NCI-H345 treated with DMSO at 0.1 percent for 48 hours (cell line): ENCODE results near the gene TMPRSS3.

Source experiments
- DNase-seq: peaks from one replicate; lab custom pipeline; 2025; ENCODE audit not compliant: unreplicated experiment; lab: John Stamatoyannopoulos, UW

The TMPRSS3 gene

DNA sequence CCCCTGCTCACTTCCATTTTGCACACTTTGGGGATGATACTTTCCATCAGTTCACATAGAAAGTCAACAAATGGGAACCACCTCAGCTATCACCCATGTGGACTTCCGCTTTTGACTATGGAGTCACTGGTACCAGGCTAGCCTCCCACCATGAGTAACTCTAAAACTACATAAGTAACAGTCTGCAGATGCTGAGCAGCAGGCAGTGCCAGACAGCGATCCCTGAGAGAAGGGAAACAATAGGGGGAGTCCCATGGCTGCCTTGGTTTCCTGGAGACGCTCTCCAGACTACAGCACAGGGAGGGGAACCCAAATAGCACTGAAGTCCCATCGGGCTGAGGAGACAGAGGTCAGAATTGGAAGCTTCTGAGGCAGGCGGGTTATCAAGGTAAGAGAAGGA lies 42.2 kb downstream of the TMPRSS3 start:
- DNase-seq, result no peak

DNA sequence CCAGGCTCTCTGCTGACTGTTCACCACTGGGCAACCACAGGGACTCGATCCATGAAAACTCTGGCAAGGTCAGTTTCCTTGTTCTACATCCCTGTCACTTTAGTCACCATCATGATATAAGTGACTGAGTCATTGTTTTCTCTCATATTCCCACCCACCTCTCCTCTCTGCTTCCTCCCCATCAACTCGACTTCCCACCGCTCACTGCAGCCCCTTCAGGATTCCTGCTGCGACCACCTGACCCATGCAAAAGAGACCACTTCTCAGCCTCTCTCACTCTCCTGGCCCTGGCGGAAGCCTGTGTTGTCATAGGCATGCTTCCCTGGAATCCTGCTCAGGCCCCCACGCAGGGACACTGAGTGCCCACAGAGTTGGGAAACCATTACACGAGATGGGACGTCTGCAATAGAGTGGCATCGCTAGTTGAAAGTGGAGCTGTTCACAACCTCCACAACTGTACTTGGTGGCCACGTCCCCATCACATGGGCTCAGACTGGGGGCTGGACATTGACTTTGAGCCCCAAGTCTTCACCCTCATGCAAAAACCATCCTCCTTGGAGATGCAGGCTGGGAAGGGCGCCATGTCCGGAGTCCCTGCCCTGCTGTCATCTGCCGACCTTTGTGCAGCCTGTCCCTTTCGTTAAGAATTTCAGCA lies 43.3 kb downstream of the TMPRSS3 start:
- no peak for DNase-seq

DNA sequence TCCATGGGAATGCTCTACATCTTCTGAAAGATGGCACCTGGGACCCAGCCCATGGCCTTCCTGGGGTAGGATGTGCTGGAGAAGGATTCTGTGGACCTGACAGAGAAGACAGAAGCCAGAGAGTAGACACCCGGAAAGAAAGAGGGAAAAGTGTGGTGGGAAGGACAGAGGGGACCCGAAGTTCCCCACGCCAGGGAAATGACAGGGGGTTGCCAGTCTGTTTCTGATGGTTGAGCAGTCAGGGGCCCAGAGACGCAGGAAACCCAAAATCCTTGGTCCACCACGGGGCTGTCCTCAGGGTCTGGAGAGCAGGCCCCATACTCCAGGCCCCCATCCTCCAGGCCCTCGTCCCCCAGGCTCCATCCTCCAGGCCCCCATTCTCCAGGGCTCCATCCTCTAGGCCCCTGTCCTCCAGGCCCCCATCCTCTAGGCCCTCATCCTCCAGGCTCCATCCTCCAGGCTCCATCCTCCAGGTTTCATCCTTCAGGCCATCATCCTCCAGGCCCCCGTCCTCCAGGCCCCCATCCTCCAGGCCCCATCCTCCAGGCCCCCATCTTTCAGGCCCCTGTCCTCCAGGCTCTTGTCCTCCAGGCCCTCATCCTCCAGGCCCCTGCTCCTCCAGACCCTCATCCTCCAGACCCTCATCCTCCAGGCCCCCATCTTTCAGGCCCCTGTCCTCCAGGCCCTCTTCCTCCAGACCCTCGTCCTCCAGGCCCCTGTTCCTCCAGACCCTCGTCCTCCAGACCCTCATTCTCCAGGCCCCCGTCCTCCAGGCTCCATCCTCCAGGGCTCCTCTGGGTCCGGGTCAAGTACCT lies 44.0 kb downstream of the TMPRSS3 start:
- DNase-seq, result no peak

DNA sequence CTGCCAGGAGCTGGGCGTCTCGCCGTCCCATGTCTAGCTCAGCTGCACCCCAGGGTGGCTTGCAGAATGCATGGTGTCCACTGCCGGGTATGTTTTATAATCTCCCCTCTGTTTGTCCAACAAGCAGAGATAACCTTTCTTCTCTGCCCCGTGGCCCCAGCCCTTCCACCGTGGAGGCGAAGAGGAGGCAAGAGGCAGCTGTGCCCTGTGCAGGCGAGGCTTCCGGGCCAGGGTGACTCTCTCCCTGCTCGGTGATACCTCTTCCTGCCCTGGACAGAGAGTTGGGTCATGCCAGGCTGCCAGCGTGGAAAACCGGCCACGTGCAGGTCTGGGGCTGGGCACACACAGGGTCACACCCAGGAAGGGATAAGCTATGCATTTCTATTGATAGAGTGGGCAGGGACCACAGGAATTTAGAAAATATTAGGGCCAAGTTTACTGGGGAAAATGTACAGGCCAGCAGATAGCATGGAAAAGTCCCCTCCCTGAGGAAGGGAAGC lies 44.9 kb downstream of the TMPRSS3 start, which contains the start of gene TFF2:
TFF2 (minus strand) TSS at position 68 of the 500 bp plus-strand sequence; CDS start at position 31, 37 bp downstream.
- no peak for DNase-seq

DNA sequence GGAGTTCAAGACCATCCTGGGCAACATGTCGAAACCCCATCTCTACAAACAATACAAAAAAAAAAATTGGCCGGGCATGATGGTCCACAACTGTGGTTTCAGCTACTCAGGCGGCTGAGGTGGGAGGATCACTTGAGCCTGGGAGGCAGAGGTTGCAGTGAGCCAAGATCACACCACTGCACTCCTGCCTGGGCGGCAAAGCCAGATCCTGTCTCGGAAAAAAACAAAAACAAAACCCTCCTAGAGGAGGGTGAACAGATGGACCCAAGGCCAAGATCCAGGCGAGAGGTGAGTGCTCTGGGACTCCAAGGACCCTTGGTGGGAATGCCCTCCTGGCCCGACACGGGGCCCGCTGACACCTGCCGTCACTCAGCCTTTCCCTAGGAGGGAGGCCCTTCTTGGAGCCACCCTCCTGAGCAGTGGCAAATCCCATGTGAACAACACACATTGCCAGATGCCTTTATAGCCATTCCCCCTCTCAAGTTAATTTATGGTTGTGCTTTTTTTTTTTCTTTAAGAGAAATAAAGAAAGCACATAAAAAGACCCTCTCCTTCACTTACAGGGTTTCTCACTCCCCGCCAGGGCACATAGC lies 45.4 kb downstream of the TMPRSS3 start:
- DNase-seq, result no peak

DNA sequence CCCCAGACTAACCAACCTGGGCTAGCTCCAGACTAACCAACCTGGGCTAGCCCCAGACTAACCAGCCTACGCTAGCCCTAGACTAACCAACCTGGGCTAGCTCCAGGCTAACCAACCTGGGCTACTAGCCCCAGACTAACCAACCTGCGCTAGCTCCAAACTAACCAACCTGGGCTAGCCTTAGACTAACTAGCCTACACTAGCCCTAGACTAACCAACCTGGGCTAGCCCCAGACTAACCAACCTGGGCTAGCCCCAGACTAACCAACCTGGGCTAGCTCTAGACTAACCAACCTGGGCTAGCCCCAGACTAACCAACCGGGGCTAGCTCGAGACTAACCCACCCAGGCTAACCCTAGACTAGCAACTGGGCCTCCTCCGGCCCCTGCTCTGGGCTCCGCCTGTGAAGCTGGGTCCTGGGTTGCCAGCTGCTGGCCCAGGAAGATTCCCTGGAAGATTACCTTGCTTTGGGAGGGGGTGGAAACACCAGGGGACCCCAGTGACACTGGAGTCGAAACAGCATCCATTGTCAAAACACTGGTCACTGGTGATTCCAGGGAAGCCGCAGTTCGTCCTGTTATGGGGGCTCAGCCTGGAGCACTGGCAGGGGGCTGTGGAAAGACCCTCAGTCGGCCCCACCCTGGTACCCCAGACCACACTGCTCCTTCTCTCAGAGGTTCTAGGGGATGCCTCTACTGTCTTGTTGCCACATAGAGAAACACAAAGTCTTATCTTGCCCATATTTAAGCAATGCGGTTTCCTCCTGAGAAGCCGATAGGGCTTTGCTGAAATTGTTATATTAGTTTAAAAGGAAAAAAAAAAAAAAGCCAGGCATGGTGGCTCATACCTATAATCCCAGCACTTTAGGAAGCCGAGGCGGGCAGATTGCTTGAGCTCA lies 46.2 kb downstream of the TMPRSS3 start:
- DNase-seq, result no peak

DNA sequence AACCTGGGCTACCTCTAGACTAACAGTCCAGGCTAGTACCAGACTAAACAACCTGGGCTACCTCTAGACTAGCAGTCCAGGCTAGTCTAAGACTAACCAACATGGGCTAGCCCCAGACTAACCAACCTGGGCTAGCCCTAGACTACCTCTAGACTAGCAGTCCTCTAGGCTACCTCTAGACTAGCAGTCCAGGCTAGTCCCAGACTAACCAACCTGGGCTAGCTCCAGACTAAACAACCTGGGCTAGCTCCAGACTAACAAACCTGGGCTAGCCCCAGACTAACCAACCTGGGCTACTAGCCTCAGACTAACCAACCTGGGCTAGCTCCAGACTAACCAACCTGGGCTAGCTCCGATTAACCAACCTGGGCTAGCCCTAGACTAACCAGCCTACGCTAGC lies 47.1 kb downstream of the TMPRSS3 start:
- DNase-seq, result no peak

DNA sequence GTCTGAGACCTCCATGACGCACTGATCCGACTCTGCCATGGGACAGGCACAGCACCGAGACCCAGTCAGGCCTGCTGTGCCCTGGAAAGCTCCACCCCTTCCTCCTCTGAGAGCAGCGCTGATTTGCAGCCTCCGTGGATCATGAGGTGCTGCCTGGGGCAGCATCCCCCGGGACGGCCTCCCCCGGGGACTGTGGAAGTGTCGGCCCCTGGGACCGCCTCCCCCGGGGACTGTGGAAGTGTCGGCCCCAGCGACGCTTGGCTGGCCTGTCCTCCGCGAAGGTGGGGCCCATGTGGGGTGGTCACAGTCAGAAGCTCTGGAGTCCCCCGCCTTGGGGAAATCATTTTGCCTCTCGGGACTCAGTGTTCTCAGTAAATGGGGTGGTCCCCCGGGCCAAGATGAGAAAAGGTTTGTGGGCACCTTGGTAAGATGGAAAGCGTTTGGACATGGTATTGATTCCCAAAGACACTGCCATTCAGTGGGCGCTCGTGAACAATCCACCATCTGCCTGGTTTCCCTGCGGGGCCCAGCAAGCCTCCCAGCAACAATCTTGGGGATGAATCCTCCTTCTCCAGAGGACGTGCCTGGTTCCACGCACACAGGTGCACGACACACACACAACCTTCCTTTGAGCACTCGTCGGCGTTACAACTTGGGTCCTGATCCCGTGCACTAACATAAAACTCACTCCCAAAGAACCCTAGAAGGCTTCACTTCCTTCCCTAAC lies 48.1 kb downstream of the TMPRSS3 start:
- DNase-seq, result no peak

DNA sequence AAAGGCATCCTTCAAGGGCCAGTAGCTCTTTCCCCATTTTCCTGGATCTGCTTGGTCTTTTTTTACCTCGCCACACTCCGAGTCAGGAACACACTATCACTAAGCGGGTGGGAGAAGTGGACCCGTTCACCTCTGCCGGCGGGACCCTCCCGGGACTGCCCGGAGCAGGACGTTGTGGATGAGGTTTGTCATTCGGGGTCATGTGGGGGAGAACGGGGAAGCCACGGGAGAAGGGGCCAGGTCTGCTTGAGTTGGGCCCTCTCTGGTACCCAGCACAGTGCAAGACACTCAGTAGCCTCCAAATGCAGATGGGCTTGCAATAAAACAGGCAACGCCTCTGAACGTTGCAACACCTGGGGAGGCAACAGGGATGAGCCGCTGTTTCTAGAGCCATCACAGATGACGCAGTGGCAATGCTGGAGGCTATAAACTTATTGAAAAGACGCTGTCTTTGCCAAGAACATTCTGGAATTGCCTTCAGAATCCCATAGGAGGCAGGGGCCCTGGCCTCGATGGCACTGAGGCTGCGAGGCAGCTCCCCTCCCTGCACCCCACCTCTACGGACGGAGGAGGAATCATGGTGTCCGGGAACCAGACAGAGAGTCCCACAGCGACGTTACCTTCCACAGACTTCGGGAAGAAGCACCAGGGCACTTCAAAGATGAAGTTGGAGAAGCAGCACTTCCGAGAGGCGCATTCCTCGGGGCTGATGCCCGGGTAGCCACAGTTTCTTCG lies 48.8 kb downstream of the TMPRSS3 start:
- no peak for DNase-seq

DNA sequence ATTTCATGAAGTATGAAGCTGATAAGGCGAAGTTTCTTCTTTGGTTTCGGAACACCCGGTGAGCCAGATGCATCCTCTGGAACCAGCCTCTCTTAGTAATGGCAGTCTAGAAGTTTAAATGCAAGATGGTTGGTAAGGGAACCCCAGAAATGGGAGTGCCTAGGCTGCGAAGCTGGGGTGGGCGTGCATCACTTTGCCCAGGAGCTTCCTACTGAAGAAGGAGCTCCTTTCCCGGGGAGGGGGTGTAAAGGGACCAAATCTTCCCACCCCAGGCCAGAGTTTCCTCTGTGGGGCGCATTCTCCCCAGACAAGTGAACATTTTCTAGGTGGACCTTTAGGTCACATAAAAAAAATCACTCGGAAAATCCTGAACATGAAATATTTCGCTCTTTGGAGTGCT lies 49.4 kb downstream of the TMPRSS3 start:
- no peak for DNase-seq

DNA sequence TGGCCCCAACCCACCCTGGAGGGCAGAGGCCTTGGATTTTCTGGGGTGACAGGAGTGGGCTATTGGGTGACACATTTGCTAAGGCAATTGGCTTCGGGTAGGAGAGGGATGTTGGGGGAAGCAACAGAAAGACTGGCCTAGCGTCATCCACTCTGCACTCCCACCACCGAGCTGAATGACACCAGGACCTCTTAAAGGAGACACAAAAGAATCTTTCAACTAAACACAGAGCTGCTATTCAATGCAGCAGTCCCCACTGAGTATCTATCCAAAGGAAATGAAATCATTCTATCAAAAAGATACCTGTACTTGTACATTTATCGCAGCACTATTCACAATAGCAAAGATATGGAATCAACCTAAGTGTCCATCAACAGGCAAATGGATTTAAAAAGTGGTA lies 51.2 kb downstream of the TMPRSS3 start:
- no peak for DNase-seq

DNA sequence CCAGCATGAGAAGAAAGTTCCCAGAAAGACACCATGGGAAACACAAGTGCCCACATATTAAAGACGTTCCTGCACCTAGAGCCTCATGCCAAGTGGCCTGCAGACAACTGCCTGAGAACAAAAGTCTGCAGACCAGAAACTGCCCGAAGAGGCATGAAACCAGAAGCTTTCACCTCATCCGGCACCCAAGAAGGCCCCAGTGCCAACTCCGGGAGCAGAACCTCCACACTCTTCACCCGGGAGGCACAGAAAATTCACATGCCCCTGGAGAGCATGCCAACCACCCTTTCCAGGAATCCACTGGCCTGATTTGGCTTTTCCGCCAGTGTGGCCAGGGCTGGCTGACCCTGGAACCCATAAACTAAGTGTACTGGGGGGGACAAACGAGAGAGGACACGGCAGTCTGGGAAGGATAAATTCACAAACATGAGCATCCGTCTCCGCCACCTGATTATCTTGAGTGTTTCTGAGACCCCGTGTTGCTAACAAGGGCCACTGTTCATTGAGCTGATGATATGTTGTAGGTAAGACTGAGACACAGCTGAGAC lies 51.8 kb downstream of the TMPRSS3 start:
- no peak for DNase-seq

DNA sequence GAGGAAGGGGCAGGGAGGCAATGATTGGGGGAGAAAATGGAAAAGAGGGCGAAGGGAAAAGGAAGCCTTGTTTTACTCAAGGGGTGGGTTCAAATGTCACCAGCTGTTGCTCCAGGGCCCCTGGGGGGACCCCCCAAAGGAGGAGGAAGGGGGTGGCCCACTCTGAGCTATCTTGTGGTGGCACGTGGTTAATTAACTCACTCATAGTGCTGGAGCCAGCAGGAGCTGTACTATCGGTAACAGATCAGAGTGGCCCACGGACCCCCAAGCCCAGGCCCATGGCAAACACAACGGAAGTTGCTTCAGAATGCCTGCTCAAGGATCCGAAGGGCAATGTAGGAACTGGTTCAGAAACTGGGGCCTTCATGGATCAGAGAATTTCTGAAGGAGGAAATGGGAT lies 52.3 kb downstream of the TMPRSS3 start:
- DNase-seq, result no peak

DNA sequence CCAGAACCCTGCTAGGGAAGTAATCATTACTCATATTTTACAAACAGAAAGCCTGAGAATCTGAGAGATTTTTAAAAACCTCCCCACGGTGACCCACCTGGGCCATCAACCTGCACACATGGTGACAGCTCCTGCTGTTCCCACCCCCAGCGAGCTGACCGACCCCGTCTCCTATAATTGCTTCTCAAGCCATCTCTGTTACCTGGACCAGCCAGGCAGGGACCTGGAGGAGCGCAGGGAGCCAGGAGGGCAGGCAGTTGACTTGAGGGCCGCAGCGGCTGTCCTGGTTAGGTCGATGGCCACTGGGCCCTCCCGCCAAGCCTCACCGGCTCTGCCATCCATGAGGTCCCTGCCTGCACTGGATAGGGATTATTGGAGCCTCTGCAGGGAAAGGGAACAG lies 52.8 kb downstream of the TMPRSS3 start:
- DNase-seq, result no peak

DNA sequence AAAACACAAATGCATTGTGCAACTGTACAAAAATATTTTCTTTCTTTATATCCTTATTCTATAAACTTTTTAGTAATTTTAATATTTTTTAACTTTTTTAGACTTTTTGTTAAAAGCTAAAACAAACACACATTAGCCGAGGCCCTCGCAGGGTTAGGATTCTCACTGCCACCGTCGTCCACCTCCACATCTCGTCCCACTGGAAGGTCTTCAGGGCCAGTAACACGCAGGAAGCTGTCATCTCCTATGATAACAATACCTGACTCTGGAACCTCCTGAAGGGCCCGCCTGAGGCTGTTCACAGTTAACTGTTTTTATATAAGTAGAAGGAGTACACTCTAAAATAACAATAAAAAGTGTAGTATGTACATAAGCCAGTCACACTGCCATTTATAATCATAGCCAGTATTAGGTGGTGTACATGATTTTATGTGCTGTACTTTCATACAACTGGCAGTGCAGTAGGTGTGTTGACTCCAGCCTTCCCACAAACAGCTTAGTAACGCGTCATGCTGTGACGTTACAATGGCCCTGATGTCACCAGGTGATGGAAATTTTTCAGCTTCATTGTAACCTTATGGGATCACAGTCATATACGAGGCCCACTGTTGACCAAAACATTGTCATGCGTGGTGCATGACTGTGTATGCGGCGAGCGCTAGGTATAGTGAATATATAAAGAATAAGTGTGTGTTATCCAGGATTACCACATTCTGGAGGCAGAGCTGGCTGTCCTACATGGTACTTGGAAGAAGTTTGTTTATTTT lies 53.9 kb downstream of the TMPRSS3 start:
- peak; percentile 83 for DNase-seq

DNA sequence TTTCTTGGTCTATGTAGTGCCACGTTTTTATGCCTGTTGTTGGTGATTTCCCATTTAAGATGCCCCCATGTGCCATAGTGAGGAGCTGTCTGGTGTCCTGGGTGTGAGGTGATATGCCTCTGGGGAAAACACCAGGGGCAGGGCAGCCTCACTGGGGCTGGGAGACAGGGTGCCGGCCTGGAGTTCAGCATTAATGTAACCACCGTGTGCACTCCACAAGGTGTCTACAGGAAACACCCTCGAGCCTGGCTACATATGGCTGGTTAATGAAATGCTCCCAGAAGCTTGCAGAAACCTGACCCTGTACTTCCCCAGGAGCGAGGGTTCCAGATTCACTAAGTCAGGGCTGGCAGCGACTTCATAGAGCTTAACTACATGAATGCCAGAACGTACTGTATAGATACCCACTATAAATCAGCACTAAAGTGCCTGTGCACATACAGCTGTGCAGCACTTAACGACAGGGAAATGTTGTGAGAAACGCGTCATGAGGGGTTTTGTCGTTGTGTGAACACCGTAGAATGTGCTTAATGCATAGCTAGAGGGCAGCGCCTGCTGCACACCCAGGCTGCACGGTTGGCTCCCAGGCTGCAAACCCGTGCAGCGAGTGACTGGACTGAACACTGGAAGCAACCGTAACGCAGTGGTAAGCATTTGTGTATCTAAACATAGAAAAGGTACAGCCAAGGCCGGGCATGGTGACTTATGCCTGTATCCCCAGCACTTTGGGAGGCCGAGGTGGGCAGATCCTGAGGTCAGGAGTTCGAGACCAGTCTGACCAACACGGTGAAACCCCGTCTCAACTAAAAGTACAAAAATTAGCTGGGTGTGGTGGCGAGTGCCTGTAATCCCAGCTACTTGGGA lies 55.4 kb downstream of the TMPRSS3 start:
- DNase-seq, result no peak
